ENCODE results near the gene SLC9A3.
"Not testable (repeated sequence)": the region's sequence is repeated elsewhere in the genome, so short reads cannot be mapped to it uniquely, and the experiment has no call there.

Gene SLC9A3

DNA sequence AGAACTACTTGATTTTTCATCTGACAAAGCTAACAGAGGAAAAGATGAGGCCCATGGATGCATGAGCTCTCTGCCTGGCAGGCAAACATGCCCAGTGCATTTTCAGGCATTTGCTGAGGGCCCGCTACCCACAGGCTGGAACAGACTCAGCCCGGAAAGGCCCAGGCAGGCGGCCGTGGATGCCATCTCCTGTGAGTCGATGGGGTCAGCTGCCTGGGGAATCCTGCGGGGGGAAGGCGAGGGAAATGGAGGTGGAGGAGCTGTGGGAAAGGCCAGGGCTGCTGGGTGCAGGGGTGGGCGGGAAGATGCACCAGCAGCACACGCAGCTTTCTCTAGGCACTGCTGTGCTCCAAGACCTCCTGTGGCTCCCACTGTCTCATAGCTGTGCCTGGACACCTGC lies 13.7 kb downstream of the SLC9A3 start:
- TF ChIP-seq, protein P1, sequence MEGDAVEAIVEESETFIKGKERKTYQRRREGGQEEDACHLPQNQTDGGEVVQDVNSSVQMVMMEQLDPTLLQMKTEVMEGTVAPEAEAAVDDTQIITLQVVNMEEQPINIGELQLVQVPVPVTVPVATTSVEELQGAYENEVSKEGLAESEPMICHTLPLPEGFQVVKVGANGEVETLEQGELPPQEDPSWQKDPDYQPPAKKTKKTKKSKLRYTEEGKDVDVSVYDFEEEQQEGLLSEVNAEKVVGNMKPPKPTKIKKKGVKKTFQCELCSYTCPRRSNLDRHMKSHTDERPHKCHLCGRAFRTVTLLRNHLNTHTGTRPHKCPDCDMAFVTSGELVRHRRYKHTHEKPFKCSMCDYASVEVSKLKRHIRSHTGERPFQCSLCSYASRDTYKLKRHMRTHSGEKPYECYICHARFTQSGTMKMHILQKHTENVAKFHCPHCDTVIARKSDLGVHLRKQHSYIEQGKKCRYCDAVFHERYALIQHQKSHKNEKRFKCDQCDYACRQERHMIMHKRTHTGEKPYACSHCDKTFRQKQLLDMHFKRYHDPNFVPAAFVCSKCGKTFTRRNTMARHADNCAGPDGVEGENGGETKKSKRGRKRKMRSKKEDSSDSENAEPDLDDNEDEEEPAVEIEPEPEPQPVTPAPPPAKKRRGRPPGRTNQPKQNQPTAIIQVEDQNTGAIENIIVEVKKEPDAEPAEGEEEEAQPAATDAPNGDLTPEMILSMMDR (IDR thresholded peaks at IDR 0.05; ENCODE audit: extremely low read depth, insufficient read depth, missing control alignments), result no peak
- DNase-seq (ENCODE audit: low spot score), result no peak
- in situ Hi-C loops (cut with MboI; ENCODE audit: low pct_unique_long_range_greater_than_20kb, low sequenced_read_pairs, unreplicated experiment), result no loop called here

DNA sequence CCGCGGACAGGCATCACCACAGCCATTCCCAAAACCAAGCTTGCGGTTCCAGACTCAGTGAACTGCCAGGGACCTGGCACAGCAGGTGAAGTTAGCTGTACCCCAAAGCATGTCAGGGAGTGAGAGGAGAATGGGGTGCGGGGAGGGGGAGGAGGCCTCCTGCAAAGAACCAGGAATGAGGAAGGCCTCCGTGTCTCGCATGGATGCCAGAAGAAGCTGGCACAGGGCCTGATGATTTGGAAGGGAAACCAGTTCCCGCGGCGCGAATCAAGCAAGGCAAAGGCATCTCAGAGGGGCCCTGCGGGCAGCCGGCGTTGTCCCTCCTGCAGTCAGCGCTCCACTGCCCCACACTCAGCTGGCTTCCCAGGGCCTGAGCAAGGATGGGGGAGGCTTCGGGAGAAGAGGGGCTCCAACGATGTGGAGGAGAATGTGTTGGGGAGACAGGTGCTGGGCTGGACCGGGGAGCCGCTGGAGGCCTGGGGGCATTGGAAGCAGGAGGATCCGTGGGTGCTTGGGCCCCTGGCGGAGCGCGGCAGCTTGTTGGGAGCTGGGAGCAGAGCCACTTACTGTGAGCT lies 14.6 kb downstream of the SLC9A3 start:
- DNase-seq (ENCODE audit: low spot score), result no peak
- in situ Hi-C loops (cut with MboI; ENCODE audit: low pct_unique_long_range_greater_than_20kb, low sequenced_read_pairs, unreplicated experiment), result no loop called here
- TF ChIP-seq, protein P1 (IDR thresholded peaks at IDR 0.05; ENCODE audit: extremely low read depth, insufficient read depth, missing control alignments), result no peak

DNA sequence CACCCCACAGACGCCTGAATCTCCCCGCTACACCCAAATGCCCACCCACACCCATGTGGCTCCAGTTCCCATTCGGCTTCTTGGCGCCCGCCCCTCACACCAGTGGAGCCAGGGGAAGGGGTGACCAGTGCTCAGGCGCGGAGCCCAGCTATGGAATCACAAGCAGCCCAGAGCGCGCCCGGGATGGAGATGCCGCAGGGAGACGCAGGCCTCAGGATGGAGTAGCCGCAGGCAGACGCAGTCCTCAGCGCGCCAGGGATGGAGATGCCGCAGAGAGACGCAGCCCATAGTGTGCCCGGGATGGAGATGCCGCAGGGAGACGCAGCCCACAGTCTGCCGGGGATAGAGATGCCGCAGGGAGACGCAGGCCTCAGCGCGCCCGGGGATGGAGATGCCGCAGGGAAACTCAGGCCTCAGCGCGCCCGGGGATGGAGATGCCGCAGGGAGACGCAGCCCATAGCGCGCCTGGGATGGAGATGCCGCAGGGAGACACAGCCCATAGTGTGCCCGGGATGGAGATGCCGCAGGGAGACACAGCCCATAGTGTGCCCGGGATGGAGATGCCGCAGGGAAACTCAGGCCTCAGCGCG lies 16.2 kb downstream of the SLC9A3 start:
- in situ Hi-C loops (cut with MboI; ENCODE audit: low pct_unique_long_range_greater_than_20kb, low sequenced_read_pairs, unreplicated experiment); DNase-seq (ENCODE audit: low spot score): not testable (repeated sequence)

DNA sequence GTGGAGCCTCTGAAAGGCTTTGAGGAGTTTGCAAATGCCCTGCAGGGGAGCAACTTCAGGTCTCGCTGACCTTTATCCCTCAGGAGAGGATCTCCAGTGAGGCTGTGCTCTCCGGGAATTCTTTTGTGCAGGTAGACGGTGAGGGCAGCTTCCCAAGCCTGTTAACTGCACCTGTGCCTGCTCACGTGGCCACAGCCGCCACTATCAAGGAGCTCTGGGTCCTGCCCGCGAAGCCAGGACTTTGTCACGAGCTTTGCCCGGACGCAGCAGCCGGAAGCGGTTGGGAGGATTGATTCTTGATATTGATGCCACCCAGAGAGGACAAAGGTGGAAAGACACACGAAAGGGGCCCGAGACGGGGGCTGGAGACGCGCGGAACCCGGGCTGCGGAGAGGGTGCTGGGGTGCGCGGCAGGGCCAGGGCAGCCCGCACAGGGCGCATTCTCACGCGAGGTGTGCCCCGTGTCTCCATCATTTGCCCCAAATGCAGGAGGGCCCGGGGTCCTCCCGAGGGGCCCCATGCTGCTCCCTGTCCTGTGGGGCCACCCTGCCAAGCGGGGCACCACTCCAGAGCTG lies 18.2 kb downstream of the SLC9A3 start:
- no peak for DNase-seq (ENCODE audit: low spot score)
- in situ Hi-C loops (cut with MboI; ENCODE audit: low pct_unique_long_range_greater_than_20kb, low sequenced_read_pairs, unreplicated experiment), result no loop called here
- TF ChIP-seq, protein P1 (IDR thresholded peaks at IDR 0.05; ENCODE audit: extremely low read depth, insufficient read depth, missing control alignments), result no peak

DNA sequence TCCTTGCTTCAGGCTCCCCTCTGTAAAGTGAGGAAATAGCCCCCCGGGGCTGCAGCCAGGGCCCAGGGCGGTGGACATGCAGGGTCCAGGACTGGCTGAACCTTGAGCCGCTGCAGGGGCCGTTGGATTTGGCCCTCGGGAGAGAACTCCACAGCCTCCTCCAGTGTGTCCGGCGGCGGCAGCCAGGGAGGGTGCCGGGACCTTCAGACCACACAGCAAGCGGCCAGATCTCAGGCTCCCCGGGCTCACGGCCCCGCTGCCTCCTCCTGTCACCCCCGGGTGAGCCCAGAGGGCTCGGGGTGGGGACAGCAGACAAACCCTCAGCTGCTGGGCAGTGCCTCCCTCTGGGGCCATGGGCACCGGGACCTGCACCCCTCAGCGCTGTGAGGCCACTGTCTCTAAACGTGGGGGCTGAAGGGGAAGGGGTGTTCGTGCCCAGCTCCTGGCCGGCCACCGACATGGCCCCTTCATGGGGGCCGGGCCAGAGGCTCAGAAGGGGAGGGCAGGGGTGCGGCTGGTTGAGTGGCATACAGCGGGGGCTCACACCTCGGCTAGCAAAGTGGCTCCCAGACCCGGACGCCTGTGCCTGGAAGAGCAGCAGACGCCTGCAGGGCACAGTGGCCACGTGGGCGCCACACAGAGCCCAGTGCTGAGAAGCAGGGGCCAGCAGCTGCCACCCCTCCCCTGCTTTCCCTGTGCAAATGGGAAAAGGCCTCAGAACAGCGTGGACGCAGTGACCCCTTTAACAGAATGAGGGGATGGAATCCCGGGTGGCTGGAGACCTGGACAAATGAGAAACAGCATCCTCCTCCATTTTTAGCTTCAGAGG lies 19.7 kb downstream of the SLC9A3 start:
- no peak for DNase-seq (ENCODE audit: low spot score)
- TF ChIP-seq, protein P1 (IDR thresholded peaks at IDR 0.05; ENCODE audit: extremely low read depth, insufficient read depth, missing control alignments), result no peak
- in situ Hi-C loops (cut with MboI; ENCODE audit: low pct_unique_long_range_greater_than_20kb, low sequenced_read_pairs, unreplicated experiment), result no loop called here

DNA sequence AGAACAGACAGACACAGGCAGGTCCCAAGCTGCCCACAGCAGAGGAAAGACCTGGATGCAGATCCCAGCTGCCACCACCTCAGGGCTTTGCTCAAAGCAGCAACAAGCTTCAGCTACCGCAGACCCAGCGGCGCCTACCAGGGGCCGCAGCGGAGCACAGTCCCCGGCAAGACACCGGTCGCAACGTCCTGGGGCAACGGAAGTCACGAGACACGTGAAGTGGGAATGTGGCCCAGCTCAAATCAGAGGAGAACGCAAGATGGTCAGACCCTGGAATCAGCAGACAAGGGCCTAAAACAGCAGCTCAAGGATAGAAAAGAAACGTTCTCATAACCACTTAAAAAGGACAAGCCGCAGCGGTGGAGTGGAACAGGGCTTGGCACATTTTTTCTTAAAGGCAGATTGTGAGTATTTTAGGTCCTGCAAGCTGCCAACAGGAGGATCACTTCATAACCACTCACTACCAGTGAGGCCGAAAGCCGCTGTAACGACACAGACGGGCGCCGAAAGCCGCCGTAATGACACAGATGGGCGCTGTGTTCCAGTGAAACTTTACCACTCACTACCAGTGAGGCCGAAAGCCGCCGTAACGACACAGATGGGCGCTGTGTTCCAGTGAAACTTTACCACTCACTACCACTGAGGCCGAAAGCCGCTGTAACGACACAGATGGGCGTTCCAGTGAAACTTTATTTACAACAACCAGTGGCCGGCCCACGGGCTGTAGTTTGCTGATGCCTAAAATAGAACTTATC lies 21.7 kb downstream of the SLC9A3 start:
- no peak for DNase-seq (ENCODE audit: low spot score)
- in situ Hi-C loops (cut with MboI; ENCODE audit: low pct_unique_long_range_greater_than_20kb, low sequenced_read_pairs, unreplicated experiment), result no loop called here
- TF ChIP-seq, protein P1 (IDR thresholded peaks at IDR 0.05; ENCODE audit: extremely low read depth, insufficient read depth, missing control alignments), result no peak

Data from GM13977 (cell line).